Measurements from ENCODE around the gene GPR85. TPM values are rescaled to one million over a fixed set of nuclear protein-coding genes. Genes with fewer than 3 reads are reported as not detected.
"Not testable (repeated sequence)": the region's sequence is repeated elsewhere in the genome, so short reads cannot be mapped to it uniquely, and the experiment has no call there.

Gene GPR85
- total and polyA plus RNA-seq, 3 donors from 2014 or later = 2.8 to 18.5 (median 5.4) TPM

DNA sequence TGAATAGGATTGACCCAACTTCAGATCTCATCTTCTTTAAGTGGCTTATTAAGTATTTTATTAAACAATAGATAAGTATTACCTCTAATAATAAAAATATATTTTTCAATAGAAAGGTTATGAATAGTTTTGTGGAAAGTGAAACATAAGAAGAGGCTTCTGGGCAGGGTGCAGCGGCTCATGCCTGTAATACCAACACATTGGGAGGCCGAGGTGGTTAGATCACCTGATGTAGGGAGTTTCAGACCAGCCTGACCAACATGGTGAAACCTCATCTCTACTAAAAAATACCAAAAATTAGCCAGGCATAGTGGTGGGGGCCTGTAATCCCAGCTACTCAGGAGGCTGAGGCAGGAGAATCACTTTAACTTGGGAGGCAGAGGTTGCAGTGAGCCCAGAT is 26.5 kb downstream of the GPR85 start:
- Histone ChIP-seq H3K36me3 (ENCODE audit: low read depth, missing control alignments) (no peaks in the 10 kb centered on the region), H3K4me3 (no peak overlapping the region), H3K9me3 (no peaks in the 10 kb centered on the region), H3K4me1 (no peaks in the 10 kb centered on the region), H3K27ac (no peak overlapping the region), H3K27me3 (no peaks in the 10 kb centered on the region)
- DNase-seq = no peak
- intact Hi-C loops (cut with DNase I; ENCODE audit: low total_unique reads) = no loop called here
- WGBS, 2 donors = 76 to 88% methylated on average over 2 of the region's 2 CpGs
- TF ChIP-seq, protein P1, sequence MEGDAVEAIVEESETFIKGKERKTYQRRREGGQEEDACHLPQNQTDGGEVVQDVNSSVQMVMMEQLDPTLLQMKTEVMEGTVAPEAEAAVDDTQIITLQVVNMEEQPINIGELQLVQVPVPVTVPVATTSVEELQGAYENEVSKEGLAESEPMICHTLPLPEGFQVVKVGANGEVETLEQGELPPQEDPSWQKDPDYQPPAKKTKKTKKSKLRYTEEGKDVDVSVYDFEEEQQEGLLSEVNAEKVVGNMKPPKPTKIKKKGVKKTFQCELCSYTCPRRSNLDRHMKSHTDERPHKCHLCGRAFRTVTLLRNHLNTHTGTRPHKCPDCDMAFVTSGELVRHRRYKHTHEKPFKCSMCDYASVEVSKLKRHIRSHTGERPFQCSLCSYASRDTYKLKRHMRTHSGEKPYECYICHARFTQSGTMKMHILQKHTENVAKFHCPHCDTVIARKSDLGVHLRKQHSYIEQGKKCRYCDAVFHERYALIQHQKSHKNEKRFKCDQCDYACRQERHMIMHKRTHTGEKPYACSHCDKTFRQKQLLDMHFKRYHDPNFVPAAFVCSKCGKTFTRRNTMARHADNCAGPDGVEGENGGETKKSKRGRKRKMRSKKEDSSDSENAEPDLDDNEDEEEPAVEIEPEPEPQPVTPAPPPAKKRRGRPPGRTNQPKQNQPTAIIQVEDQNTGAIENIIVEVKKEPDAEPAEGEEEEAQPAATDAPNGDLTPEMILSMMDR (IDR thresholded peaks at IDR 0.05) = no peak
- no peak for TF ChIP-seq POLR2A (IDR thresholded peaks at IDR 0.05)

DNA sequence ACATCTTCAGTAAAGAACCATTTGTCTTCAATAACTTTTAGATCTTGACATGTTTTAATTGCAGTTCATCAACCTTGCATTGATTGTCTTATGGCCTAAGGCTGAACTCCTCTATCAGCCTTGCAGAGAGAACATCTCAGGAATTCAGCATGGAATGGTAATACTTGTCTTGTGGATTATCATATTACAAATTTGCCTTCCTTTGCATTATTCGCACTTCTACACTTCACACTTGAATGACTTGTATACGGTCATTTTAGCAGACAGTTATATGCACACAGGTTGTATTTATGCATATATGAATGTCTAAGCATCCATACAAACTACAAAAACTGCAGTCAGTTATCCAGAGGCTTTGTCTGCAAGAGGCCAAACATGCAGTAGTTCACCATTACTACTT is 31.7 kb downstream of the GPR85 start:
- 48% methylated on average over 2 of the region's 2 CpGs for WGBS, 2 donors
- intact Hi-C loops (cut with DNase I; ENCODE audit: low total_unique reads) = no loop called here
- no peak for DNase-seq
- Histone ChIP-seq H3K27me3 (no peaks in the 10 kb centered on the region), H3K27ac (no peak overlapping the region), H3K4me3 (no peak overlapping the region), H3K36me3 (ENCODE audit: low read depth, missing control alignments) (no peaks in the 10 kb centered on the region), H3K9me3 (no peaks in the 10 kb centered on the region), H3K4me1 (no peaks in the 10 kb centered on the region)
- TF ChIP-seq, protein P1 (IDR thresholded peaks at IDR 0.05) = no peak

DNA sequence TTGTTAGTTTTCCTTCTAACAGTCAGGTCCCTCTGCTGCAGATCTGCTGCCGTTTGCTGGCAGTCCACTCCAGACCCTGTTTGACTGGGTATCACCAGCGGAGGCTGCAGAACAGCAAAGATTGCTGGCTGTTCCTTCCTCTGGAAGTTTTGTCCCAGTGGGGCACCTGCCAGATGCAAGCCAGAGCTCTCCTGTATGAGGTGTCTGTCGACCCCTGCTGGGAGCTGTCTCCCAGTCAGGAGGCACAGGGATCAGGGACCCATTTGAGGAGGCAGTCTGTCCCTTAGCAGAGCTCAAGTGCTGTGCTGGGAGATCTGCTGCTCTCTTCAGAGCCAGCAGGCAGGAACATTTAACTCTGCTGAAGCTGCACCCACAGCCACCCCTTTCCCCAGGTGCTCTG is 32.4 kb downstream of the GPR85 start:
- H3K27me3 ChIP-seq; H3K36me3 ChIP-seq (ENCODE audit: low read depth, missing control alignments); intact Hi-C loops (cut with DNase I; ENCODE audit: low total_unique reads); DNase-seq; H3K9me3 ChIP-seq; H3K27ac ChIP-seq; H3K4me3 ChIP-seq; H3K4me1 ChIP-seq: not testable (repeated sequence)
- 88 to 91% methylated on average over 2 to 3 of the region's 3 CpGs for WGBS, 2 donors

DNA sequence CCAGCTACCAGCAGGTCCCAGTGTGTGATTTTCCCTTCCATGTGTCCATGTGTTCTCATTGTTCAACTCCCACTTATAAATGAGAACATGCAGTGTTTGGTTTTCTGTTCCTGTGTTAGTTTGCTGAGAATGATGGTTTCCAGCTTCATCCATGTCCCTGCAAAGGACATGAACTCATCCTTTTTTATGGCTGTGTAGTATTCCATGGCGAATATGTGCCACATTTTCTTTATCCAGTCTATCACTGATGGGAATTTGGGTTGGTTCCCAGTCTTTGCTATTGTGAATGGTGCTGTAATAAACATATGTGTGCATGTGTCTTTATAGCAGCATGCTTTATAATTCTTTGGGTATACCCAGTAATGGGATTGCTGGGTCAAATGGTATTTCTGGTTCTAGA is 37.4 kb downstream of the GPR85 start:
- H3K4me1 ChIP-seq; intact Hi-C loops (cut with DNase I; ENCODE audit: low total_unique reads); H3K4me3 ChIP-seq; H3K27me3 ChIP-seq; H3K36me3 ChIP-seq (ENCODE audit: low read depth, missing control alignments); DNase-seq; H3K27ac ChIP-seq; H3K9me3 ChIP-seq: not testable (repeated sequence)
- WGBS, 2 donors = 93 to 96% methylated on average over 1 of the region's 1 CpG

DNA sequence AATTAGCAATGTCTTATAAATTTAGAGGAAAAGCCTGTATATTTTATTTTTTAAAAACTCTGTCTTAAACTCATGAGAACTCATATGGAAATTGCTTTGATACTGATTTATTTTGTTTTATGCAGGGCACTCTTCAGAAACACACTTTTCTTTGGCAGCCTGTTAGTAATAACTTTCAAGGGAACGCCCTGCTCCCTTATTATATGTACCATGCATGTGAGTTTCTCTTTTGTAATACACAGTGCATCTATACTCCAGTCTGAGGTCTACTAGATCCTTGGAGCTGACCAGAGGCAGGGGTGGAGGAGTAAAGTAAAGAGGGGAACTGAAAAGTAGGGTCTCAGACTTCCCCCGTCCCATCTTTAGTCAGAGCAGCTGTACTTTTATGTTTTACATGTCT is 40.2 kb downstream of the GPR85 start:
- H3K27me3 ChIP-seq = no peaks in the 10 kb centered on the region
- no peaks in the 10 kb centered on the region for H3K9me3 ChIP-seq
- no peak overlapping the region for H3K4me3 ChIP-seq
- H3K4me1 ChIP-seq = no peaks in the 10 kb centered on the region
- H3K36me3 ChIP-seq (ENCODE audit: low read depth, missing control alignments) = no peaks in the 10 kb centered on the region
- H3K27ac ChIP-seq = no peak overlapping the region
- TF ChIP-seq, protein P1 (IDR thresholded peaks at IDR 0.05) = no peak
- TF ChIP-seq POLR2A (IDR thresholded peaks at IDR 0.05) = no peak
- intact Hi-C loops (cut with DNase I; ENCODE audit: low total_unique reads) = no loop called here
- WGBS, 2 donors = 40% methylated on average over 2 of the region's 2 CpGs
- no peak for DNase-seq

DNA sequence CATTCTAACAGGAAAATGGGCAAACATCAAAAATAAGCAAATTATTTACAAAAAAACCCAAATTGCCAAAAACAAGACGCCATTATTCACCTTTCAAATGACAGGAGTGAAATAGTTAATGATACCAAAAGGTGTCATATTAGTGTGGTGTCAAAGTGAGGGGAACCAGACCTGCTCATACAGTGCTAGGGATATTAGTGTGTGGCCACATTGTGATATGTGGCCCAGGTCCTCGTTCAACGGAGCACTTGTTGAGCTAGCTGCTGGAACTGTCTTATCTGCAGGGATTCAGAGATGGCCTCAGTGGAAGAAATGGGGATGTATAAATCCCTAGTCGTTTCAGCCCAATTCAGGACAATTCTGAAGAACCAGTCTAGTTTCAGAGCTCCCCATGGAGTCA is 41.2 kb downstream of the GPR85 start:
- Histone ChIP-seq H3K27ac (no peak overlapping the region), H3K4me1 (no peaks in the 10 kb centered on the region), H3K4me3 (no peak overlapping the region), H3K36me3 (ENCODE audit: low read depth, missing control alignments) (no peaks in the 10 kb centered on the region), H3K9me3 (no peaks in the 10 kb centered on the region), H3K27me3 (no peaks in the 10 kb centered on the region)
- no peak for DNase-seq
- TF ChIP-seq POLR2A (IDR thresholded peaks at IDR 0.05) = no peak
- TF ChIP-seq, protein P1 (IDR thresholded peaks at IDR 0.05) = no peak
- intact Hi-C loops (cut with DNase I; ENCODE audit: low total_unique reads) = no loop called here
- 34 to 39% methylated on average over 4 of the region's 4 CpGs for WGBS, 2 donors

All from testis (tissue), 3 donors.